ENCODE measurements around the gene RERE. TPM values are rescaled to one million over a fixed set of nuclear protein-coding genes. Genes with fewer than 3 reads are reported as not detected.

RERE gene
- total RNA-seq, 2 donors from 2014 or later: 207 to 322 TPM

- H3K4me3 ChIP-seq: no peak overlapping the region
- peaks cover 27% of the 10 kb centered on the region for H3K4me1 ChIP-seq (replicated peaks)
- no peak for DNase-seq (ENCODE audit: low spot score)
- no peak for TF ChIP-seq CTCF (IDR thresholded peaks at IDR 0.05)
- TF ChIP-seq POLR2A (IDR thresholded peaks at IDR 0.05): no peak
- TF ChIP-seq POLR2AphosphoS5 (IDR thresholded peaks at IDR 0.05): no peak
- H3K27ac ChIP-seq: peak overlapping the region in 1 of 2 donors; percentile 37
- intact Hi-C loops (cut with DNase I): no loop called here
- 60% methylated on average over 10 of the region's 10 CpGs for WGBS
- H3K27me3 ChIP-seq (replicated peaks; ENCODE audit: insufficient read depth): no peaks in the 10 kb centered on the region
- H3K9me3 ChIP-seq: no peaks in the 10 kb centered on the region
- no peaks in the 10 kb centered on the region for H3K36me3 ChIP-seq
Measured at GRCh38 chr1:8394456-8395321, 422.8 kb downstream of the RERE start.

GRCh38 chr1:8392522-8392921 is 424.9 kb downstream of the RERE start:
- DNase-seq (ENCODE audit: low spot score): no peak
- Histone ChIP-seq H3K9me3 (no peaks in the 10 kb centered on the region), H3K36me3 (no peaks in the 10 kb centered on the region), H3K27me3 (replicated peaks; ENCODE audit: insufficient read depth) (no peaks in the 10 kb centered on the region), H3K4me3 (no peak overlapping the region), H3K4me1 (replicated peaks) (peaks cover 28% of the 10 kb centered on the region), H3K27ac (no peak overlapping the region)
- 67% methylated on average over 7 of the region's 7 CpGs for WGBS
- TF ChIP-seq CTCF (IDR thresholded peaks at IDR 0.05) (no peak), POLR2AphosphoS5 (IDR thresholded peaks at IDR 0.05) (no peak), POLR2A (IDR thresholded peaks at IDR 0.05) (no peak)
- intact Hi-C loops (cut with DNase I): no loop called here

DNA sequence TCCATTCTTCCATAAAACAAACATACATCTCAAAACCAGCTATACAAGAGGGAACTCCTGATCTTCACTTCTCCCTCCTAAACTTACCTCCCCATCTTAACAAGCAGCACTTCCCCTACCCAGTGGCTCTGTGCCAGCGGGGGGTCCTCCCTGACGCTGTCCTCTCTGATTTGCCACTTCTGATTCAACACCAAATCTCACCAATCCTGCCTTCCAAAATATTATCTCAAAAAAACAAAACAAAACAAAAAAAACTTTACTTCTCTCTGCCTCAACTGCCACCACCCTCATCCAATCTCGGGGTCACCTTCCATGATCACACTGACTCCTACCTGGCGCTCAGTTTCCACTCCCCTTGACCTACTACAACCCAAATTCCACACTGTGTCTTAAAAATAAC is 426.7 kb downstream of the RERE start:
- no peak overlapping the region for H3K27ac ChIP-seq
- 78% methylated on average over 4 of the region's 4 CpGs for WGBS
- intact Hi-C loops (cut with DNase I): no loop called here

GRCh38 chr1:8389958-8390535 is 427.4 kb downstream of the RERE start:
- intact Hi-C loops (cut with DNase I): no loop called here
- no peaks in the 10 kb centered on the region for H3K27me3 ChIP-seq (replicated peaks; ENCODE audit: insufficient read depth)
- peaks cover 16% of the 10 kb centered on the region for H3K4me1 ChIP-seq (replicated peaks)
- no peaks in the 10 kb centered on the region for H3K36me3 ChIP-seq
- 93% methylated on average over 7 of the region's 7 CpGs for WGBS
- no peak overlapping the region for H3K4me3 ChIP-seq
- H3K9me3 ChIP-seq: no peaks in the 10 kb centered on the region
- no peak for DNase-seq (ENCODE audit: low spot score)
- TF ChIP-seq CTCF (IDR thresholded peaks at IDR 0.05) (no peak), POLR2A (IDR thresholded peaks at IDR 0.05) (no peak), POLR2AphosphoS5 (IDR thresholded peaks at IDR 0.05) (no peak)
- H3K27ac ChIP-seq: no peak overlapping the region

More for the DNA sequence above, 426.7 kb downstream of the RERE start:
- H3K4me3 ChIP-seq: no peak overlapping the region
- no peak for DNase-seq (ENCODE audit: low spot score)
- no peaks in the 10 kb centered on the region for H3K36me3 ChIP-seq
- H3K9me3 ChIP-seq: no peaks in the 10 kb centered on the region
- peaks cover 18% of the 10 kb centered on the region for H3K4me1 ChIP-seq (replicated peaks)
- H3K27me3 ChIP-seq (replicated peaks; ENCODE audit: insufficient read depth): no peaks in the 10 kb centered on the region
- TF ChIP-seq CTCF (IDR thresholded peaks at IDR 0.05): no peak
- TF ChIP-seq POLR2A (IDR thresholded peaks at IDR 0.05): no peak
- TF ChIP-seq POLR2AphosphoS5 (IDR thresholded peaks at IDR 0.05): no peak
